Uterus (tissue), 2 donors: ENCODE results near the gene ESRRA.

Experiments used
- POLR2A ChIP-seq, 2 donors: fragments of 450-650 bp; IDR thresholded peaks; one replicate each; pipeline ENCODE4 v1.6.1; 2016; ENCODE audit warnings: antibody characterized with exemption in 2 of 2, mild to moderate bottlenecking in 1 of 2, moderate library complexity in 1 of 2
- TF ChIP-seq, protein P1 (sequence below), 4 experiments: fragments of 200-600 bp in 2 of 4; fragments of 450-650 bp in 2 of 4; sonication (generic) in 2 of 4; IDR thresholded peaks; one replicate each; pipeline ENCODE4 v1.5.1; 2016 to 2019; ENCODE audit warnings: antibody characterized with exemption in 4 of 4, mild to moderate bottlenecking in 2 of 4, moderate library complexity in 1 of 4

DNA sequence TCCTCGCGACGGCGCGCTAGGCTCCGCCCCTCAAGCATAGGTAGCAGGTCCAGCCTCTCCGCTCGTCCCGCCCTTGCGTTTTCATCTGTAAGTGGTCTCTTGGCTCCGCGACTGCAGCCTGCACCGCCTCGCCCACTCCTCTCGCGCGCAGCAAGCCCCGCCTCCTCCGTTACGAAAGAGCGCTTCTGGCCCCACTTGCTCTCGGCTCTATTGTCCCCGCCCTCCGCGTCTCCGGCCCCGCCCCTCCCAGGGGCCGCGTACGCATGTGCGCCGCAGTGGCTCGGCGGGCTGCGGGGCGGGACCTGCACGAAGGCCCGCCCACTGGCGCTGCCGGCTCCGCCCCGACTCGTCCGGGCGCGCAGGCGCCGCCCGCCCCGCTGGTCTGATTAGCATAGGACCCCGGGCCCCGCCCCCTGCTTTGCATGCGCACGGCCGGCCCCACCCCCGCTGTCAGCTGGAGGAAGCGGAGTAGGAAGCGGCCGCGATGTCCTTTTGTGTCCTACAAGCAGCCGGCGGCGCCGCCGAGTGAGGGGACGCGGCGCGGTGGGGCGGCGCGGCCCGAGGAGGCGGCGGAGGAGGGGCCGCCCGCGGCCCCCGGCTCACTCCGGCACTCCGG, at the start of gene ESRRA:
- TF ChIP-seq, protein P1, sequence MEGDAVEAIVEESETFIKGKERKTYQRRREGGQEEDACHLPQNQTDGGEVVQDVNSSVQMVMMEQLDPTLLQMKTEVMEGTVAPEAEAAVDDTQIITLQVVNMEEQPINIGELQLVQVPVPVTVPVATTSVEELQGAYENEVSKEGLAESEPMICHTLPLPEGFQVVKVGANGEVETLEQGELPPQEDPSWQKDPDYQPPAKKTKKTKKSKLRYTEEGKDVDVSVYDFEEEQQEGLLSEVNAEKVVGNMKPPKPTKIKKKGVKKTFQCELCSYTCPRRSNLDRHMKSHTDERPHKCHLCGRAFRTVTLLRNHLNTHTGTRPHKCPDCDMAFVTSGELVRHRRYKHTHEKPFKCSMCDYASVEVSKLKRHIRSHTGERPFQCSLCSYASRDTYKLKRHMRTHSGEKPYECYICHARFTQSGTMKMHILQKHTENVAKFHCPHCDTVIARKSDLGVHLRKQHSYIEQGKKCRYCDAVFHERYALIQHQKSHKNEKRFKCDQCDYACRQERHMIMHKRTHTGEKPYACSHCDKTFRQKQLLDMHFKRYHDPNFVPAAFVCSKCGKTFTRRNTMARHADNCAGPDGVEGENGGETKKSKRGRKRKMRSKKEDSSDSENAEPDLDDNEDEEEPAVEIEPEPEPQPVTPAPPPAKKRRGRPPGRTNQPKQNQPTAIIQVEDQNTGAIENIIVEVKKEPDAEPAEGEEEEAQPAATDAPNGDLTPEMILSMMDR (IDR thresholded peaks at IDR 0.05): no peak
- peak; percentile 10 to 60 for TF ChIP-seq POLR2A (IDR thresholded peaks at IDR 0.05)
